PC-3 (cell line): ENCODE data around the gene ZC3H12A. TPM values are rescaled to one million over a fixed set of nuclear protein-coding genes. Genes with fewer than 3 reads are reported as not detected.
"Not testable (repeated sequence)": the region's sequence is repeated elsewhere in the genome, so short reads cannot be mapped to it uniquely, and the experiment has no call there.

Experiments
- ATAC-seq: fragments of 200-7000 bp; cut with Tn5 transposase; 2 replicates; pipeline ENCODE4 v1.9.1; 2020; ENCODE audit warnings: mild to moderate bottlenecking, moderate library complexity
- BruUV-seq: library from RNA; stranded (reverse); fragments of 400-500 nt; replicated peaks from 2 replicates; lab custom pipeline; 2021; lab: Mats Ljungman, UMichigan
- CTCF ChIA-PET: fragments of 300-600 bp; sonication (Branson Sonifier 250); formaldehyde crosslinking; loops from one replicate; lab custom pipeline; 2022; ENCODE audit warnings: antibody characterized with exemption; lab: Charles Lee
- POLR2A ChIA-PET: fragments of 300-600 bp; sonication (Branson Sonifier 250); formaldehyde crosslinking; loops from one replicate; lab custom pipeline; 2022; ENCODE audit warnings: antibody characterized with exemption; ENCODE audit not compliant: unreplicated experiment; lab: Charles Lee
- DNase-seq: peaks from one replicate; pipeline ENCODE4 v3.0.0-alpha.2; 2015
- H2AFZ ChIP-seq: fragments of 300-600 bp; sonication (generic); 2 replicates; pipeline ENCODE4 v1.6.0; 2016; ENCODE audit warnings: antibody characterized with exemption, low read length
- H3F3A ChIP-seq: fragments of 300-600 bp; sonication (generic); one replicate; pipeline ENCODE4 v1.6.0; 2017; ENCODE audit warnings: antibody characterized with exemption, low read length, control low read depth, mild to moderate bottlenecking; ENCODE audit not compliant: unreplicated experiment
- H3K27ac ChIP-seq: fragments of 300-600 bp; sonication (generic); 2 replicates; pipeline ENCODE4 v1.5.1; 2016; ENCODE audit warnings: mild to moderate bottlenecking, low read length
- H3K27me3 ChIP-seq: fragments of 300-600 bp; sonication (generic); 2 replicates; pipeline ENCODE4 v1.6.1; 2016; ENCODE audit warnings: low read length, mixed read lengths
- H3K36me3 ChIP-seq: fragments of 300-600 bp; sonication (generic); 2 replicates; pipeline ENCODE4 v1.6.1; 2016; ENCODE audit warnings: low read depth, mixed run types, low read length, mixed read lengths
- H3K4me1 ChIP-seq: fragments of 300-600 bp; sonication (generic); 2 replicates; pipeline ENCODE4 v1.5.1; 2016; ENCODE audit warnings: low read length; ENCODE audit not compliant: insufficient read depth
- H3K4me2 ChIP-seq: fragments of 300-600 bp; sonication (generic); 2 replicates; pipeline ENCODE4 v1.6.0; 2016; ENCODE audit warnings: low read length
- H3K4me3 ChIP-seq: fragments of 300-600 bp; sonication (generic); 2 replicates; pipeline ENCODE4 v1.5.1; 2016; ENCODE audit warnings: mild to moderate bottlenecking, low read length, mixed read lengths
- H3K79me2 ChIP-seq: fragments of 300-600 bp; sonication (generic); 2 replicates; pipeline ENCODE4 v1.6.1; 2017; ENCODE audit warnings: low read length, mixed read lengths
- H3K9ac ChIP-seq: fragments of 300-600 bp; sonication (generic); 2 replicates; pipeline ENCODE4 v1.6.0; 2016; ENCODE audit warnings: mild to moderate bottlenecking, low read length
- H3K9me2 ChIP-seq: fragments of 300-600 bp; sonication (generic); replicated peaks from 2 replicates; pipeline ENCODE4 v1.6.1; 2016; ENCODE audit warnings: mixed run types, low read length, mixed read lengths
- H3K9me3 ChIP-seq: fragments of 300-600 bp; sonication (generic); 2 replicates; pipeline ENCODE4 v1.6.1; 2016; ENCODE audit warnings: low read length, mixed read lengths
- H4K20me1 ChIP-seq: fragments of 300-600 bp; sonication (generic); 2 replicates; pipeline ENCODE4 v1.6.1; 2016; ENCODE audit warnings: low read length, mixed read lengths
- CTCF ChIP-seq: fragments of 300-600 bp; sonication (generic); conservative IDR thresholded peaks from 2 replicates; pipeline ENCODE4 v1.5.1; 2017; ENCODE audit warnings: antibody characterized with exemption, low read depth, mild to moderate bottlenecking, low read length
- EZH2 ChIP-seq: fragments of 300-600 bp; sonication (generic); IDR thresholded peaks from one replicate; pipeline ENCODE4 v1.6.1; 2017; ENCODE audit warnings: antibody characterized with exemption, mild to moderate bottlenecking, low read length; ENCODE audit not compliant: unreplicated experiment
- EZH2phosphoT487 ChIP-seq: fragments of 300-600 bp; sonication (generic); IDR thresholded peaks from 2 replicates; pipeline ENCODE4 v1.6.1; 2018; ENCODE audit warnings: mild to moderate bottlenecking, antibody characterized with exemption, low read length, borderline replicate concordance
- intact Hi-C: fragments of 100-400 bp; cut with micrococcal nuclease; formaldehyde crosslinking; loops from 2 replicates; pipeline ENCODE4 v1.9.0; 2023
- total RNA-seq: library from RNA; depleted of rRNA; stranded (reverse); fragments of >200 nt; gene quantifications from 2 replicates; pipeline ENCODE4 v1.2.3, GENCODE V29; 2014

ZC3H12A gene
- total RNA-seq, 1 experiment from 2014 or later: 45.3 TPM

GRCh38 chr1:37515185-37516034 is 41.0 kb downstream of the ZC3H12A start:
- Histone ChIP-seq H3K27ac (peak overlapping the region; percentile 76), H3F3A (no peaks in the 10 kb centered on the region), H4K20me1 (0 out of 2 replicates have a peak, but pooled peaks cover 5% of the 10 kb centered on the region), H3K36me3 (peaks cover 5% of the 10 kb centered on the region; the same call in 1 of the 2 replicates), H3K4me3 (peak overlapping the region; percentile 79), H3K27me3 (no peaks in the 10 kb centered on the region), H3K9me2 (no peaks in the 10 kb centered on the region), H3K9ac (peak overlapping the region; percentile 80), H2AFZ (peak overlapping the region; percentile 76), H3K79me2 (peaks cover 35% of the 10 kb centered on the region), H3K4me1 (peaks cover 19% of the 10 kb centered on the region), H3K4me2 (peak overlapping the region; percentile 93), H3K9me3 (no peaks in the 10 kb centered on the region)
- no peak; the same call in 1 of the 2 replicates for ATAC-seq
- intact Hi-C loops: loop anchor here (2.0 kb wide), 2 partner anchors 19 to 37 kb away; no protein-coding TSS in a partner anchor
- CTCF ChIA-PET: interaction anchor here (0.7 to 1.7 kb wide), 4 partner anchors 16 to 39 kb away, joined by 3 to 10 read pairs (median 4); partner anchors contain the start of gene SNIP1
- TF ChIP-seq EZH2 (no peak), EZH2phosphoT487 (no peak), CTCF (no peak)
- TSS peak; percentile 97 for BruUV-seq
- DNase-seq: no peak
- POLR2A ChIA-PET: interaction anchor here (0.5 to 0.6 kb wide), 3 partner anchors 39 to 59 kb away, joined by 4 to 7 read pairs (median 4); no protein-coding TSS in a partner anchor

GRCh38 chr1:37517569-37517968 is 43.2 kb downstream of the ZC3H12A start:
- TF ChIP-seq EZH2 (no peak), CTCF (no peak), EZH2phosphoT487 (no peak)
- Histone ChIP-seq H3K79me2 (peaks cover 20% of the 10 kb centered on the region), H3K4me2 (no peak overlapping the region), H3K27ac (no peak overlapping the region), H3K9me2 (no peaks in the 10 kb centered on the region), H3K36me3 (no peaks in the 10 kb centered on the region), H3K9ac (no peak overlapping the region), H3K4me1 (peaks cover 18% of the 10 kb centered on the region), H3K9me3 (no peaks in the 10 kb centered on the region), H3K27me3 (no peaks in the 10 kb centered on the region), H3F3A (no peaks in the 10 kb centered on the region), H4K20me1 (0 out of 2 replicates have a peak, but pooled peaks cover 5% of the 10 kb centered on the region), H2AFZ (no peak overlapping the region), H3K4me3 (no peak overlapping the region)
- ATAC-seq (no peak), DNase-seq (no peak)
- POLR2A ChIA-PET: no interaction called here
- CTCF ChIA-PET: no interaction called here
- intact Hi-C loops: no loop called here
- no TSS peak for BruUV-seq

- H3K27ac ChIP-seq, H3K9me2 ChIP-seq, H3F3A ChIP-seq, H2AFZ ChIP-seq, CTCF ChIA-PET, POLR2A ChIA-PET, H3K4me2 ChIP-seq, H3K27me3 ChIP-seq, H4K20me1 ChIP-seq, BruUV-seq, H3K4me3 ChIP-seq, H3K36me3 ChIP-seq, DNase-seq, ATAC-seq, H3K9me3 ChIP-seq, intact Hi-C loops, H3K9ac ChIP-seq: not testable (repeated sequence)
- Histone ChIP-seq H3K79me2 (peaks cover 13% of the 10 kb centered on the region), H3K4me1 (peaks cover 11% of the 10 kb centered on the region)
Measured at GRCh38 chr1:37518241-37518640, 43.9 kb downstream of the ZC3H12A start.

GRCh38 chr1:37518929-37519328 is 44.5 kb downstream of the ZC3H12A start:
- intact Hi-C loops, H3K4me3 ChIP-seq, H3K27ac ChIP-seq, H3K27me3 ChIP-seq, H3K79me2 ChIP-seq, ATAC-seq, H3K36me3 ChIP-seq, H2AFZ ChIP-seq, H3K4me2 ChIP-seq, H3K9me2 ChIP-seq, H3K9me3 ChIP-seq, POLR2A ChIA-PET, H3K4me1 ChIP-seq, BruUV-seq, H4K20me1 ChIP-seq, CTCF ChIA-PET, H3F3A ChIP-seq, H3K9ac ChIP-seq, DNase-seq: not testable (repeated sequence)
